BE2C (cell line): ENCODE measurements around the gene GRK4.

ENCODE experiments used
- DNase-seq: peaks from one replicate; pipeline ENCODE4 v3.0.0-alpha.2; 2020
- H3K27me3 ChIP-seq: fragments of 250-450 bp; sonication (Bioruptor Pico); 2 replicates; pipeline ENCODE4 v1.5.1; 2020; ENCODE audit warnings: mild to moderate bottlenecking
- H3K36me3 ChIP-seq: fragments of 250-450 bp; sonication (Bioruptor Pico); 2 replicates; pipeline ENCODE4 v1.5.1; 2020; ENCODE audit warnings: mild to moderate bottlenecking
- H3K4me1 ChIP-seq: fragments of 250-450 bp; sonication (Bioruptor Pico); 2 replicates; pipeline ENCODE4 v1.5.1; 2020
- H3K4me3 ChIP-seq: 2 replicates; pipeline ENCODE4 v1.5.1; 2011; ENCODE audit warnings: low read depth, low read length
- H3K9me3 ChIP-seq: fragments of 250-450 bp; sonication (Bioruptor Pico); 2 replicates; pipeline ENCODE4 v1.5.1; 2020
- TF ChIP-seq, protein P1 (sequence below): IDR thresholded peaks from 2 replicates; pipeline ENCODE4 v1.5.1; 2012; ENCODE audit warnings: mild to moderate bottlenecking, low read depth, low read length

Gene GRK4

DNA sequence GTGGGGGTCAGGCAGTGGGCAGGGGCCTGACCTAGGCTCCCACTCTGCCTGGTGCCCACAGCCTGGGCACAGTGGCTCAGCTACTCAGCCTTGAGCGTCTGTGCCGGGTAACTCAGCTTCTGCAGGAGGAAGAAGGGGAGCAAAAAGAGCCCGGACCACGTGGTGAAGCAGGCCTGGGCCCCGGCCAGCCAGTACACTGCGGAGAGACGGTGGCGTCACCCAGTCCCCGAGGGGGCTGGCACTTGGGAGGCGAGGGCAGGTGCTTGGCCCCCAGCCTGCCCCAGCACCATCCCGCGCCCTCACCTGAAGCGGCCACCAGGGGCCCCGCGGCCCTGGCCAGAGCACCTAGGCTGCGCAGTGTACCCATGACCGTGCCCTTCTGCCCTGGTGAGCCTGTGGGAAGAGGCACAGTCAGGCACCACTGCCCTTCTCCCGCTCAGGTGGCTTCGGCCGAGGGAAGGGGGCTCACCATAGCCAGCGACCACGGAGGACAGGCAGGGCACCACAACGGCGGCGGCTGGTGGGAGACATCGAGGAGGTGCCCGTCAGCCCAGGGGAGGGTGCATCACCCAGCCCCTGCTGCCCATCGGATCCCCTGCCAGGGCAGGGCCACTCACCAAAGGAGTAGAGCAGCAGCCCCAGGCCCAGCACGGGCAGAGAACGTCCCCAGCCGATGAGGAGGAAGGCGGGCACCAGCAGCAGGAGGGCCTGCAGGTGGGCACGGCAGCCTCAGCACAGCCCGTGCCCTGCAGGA lies 32.4 kb upstream of the GRK4 start:
- Histone ChIP-seq H3K9me3 (no peaks in the 10 kb centered on the region), H3K27me3 (no peaks in the 10 kb centered on the region), H3K4me3 (no peak overlapping the region), H3K36me3 (peaks cover 42% of the 10 kb centered on the region), H3K4me1 (peaks cover 4% of the 10 kb centered on the region)
- TF ChIP-seq, protein P1, sequence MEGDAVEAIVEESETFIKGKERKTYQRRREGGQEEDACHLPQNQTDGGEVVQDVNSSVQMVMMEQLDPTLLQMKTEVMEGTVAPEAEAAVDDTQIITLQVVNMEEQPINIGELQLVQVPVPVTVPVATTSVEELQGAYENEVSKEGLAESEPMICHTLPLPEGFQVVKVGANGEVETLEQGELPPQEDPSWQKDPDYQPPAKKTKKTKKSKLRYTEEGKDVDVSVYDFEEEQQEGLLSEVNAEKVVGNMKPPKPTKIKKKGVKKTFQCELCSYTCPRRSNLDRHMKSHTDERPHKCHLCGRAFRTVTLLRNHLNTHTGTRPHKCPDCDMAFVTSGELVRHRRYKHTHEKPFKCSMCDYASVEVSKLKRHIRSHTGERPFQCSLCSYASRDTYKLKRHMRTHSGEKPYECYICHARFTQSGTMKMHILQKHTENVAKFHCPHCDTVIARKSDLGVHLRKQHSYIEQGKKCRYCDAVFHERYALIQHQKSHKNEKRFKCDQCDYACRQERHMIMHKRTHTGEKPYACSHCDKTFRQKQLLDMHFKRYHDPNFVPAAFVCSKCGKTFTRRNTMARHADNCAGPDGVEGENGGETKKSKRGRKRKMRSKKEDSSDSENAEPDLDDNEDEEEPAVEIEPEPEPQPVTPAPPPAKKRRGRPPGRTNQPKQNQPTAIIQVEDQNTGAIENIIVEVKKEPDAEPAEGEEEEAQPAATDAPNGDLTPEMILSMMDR, result peak; percentile 29
- DNase-seq, result no peak

DNA sequence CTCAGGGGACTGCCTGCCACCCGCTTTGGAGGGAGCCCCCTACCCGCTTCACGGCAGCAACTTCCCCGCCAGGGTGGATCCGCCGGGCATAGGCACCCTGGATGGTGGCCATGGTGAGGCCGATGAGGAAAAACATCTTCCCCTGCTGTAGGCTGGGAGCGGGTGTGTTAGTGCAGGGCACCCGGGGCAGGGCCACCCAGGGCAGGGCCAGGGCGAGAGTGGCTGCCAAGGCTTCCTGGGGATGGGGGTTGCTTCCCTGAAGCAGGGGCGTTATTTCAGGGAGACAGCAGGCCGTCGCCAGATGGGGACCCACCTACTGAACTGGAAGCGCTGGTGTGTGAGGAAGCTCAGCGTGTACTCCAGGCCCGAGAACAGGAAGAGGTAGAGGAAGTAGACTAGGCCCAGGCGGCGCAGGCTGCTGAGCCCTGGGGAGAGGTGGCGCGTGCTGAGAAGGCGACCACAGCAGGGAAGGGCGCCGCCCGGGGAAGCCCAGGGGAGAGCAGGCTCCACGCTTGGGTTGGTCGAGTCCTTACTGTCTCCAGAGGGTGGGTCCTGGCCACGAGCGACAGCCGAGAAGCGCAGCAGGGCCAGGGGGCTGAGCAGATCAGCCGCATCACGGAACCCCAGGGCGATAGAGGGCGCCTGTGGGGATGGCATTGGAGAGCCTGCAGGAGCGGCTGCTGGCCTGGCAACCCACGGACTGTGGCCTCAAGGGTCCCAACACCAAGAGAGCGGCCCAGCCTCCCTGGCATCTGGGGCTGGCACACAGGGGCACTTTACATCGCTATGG lies 31.7 kb upstream of the GRK4 start:
- Histone ChIP-seq H3K4me1 (peaks cover 10% of the 10 kb centered on the region), H3K36me3 (peaks cover 37% of the 10 kb centered on the region), H3K27me3 (no peaks in the 10 kb centered on the region), H3K9me3 (no peaks in the 10 kb centered on the region), H3K4me3 (no peak overlapping the region)
- TF ChIP-seq, protein P1, result no peak
- no peak for DNase-seq

DNA sequence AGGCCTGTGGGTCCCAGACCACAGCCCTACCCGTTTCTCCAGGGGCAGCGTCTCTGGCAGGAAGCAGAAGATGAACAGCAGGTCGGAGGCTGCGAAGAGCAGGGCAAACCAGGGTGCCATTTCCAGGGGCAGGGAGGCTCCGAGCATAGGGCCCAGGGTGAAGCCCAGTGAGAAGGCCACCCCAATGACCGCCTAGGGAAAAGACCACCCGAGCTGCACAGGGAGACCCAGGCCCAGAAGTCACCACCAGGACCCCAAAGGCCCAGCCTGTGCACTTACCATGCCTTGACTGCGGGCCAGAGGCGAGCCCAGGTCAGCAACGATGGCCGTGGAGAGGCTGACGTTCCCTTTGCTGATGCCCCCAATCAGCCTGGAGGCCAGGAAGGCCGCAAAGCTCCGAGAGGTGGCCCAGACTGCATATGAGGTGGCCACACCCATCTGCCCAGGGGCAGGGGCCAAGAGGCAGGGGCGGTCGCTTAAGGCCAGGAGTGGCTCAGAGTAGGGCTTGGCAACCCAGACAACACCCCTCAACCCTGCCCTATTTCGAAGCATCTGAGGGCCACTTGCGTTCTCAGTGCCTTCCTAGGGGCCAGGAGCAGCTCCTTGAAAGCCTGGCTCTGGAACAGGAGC lies 30.9 kb upstream of the GRK4 start:
- Histone ChIP-seq H3K36me3 (peaks cover 40% of the 10 kb centered on the region), H3K4me3 (no peak overlapping the region), H3K4me1 (peaks cover 16% of the 10 kb centered on the region), H3K27me3 (no peaks in the 10 kb centered on the region), H3K9me3 (no peaks in the 10 kb centered on the region)
- DNase-seq, result no peak
- TF ChIP-seq, protein P1, result no peak

DNA sequence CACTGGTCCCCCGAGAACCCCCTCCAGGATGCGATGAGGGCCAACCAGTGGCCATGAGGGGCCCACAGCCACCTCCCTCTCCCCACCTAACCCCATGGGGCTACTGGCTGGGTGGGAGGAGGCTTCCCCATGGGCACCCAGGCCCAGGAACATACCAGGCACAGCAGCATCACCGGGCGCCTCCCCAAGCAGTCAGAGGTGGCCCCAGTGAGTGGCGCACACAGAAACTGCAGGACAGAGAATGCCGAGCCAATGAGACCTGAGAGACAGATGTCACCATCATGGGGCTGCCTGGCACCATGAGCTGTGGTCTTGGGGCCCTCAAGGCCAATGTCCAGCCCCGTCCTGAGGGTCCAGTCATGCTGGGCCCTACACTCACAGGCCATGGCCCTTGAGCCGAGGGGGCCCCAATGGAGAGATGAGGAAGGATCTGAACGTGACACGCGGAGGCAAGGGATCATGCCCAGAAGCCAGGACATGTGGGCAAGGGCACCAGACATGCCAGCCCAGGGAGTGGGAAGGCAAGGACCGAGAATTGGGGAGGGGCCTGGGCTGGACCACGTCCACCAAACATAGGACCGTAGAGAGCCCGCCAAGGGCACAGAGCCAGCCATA lies 30.3 kb upstream of the GRK4 start:
- Histone ChIP-seq H3K36me3 (peaks cover 47% of the 10 kb centered on the region), H3K4me3 (peak overlapping the region; percentile 64), H3K4me1 (peaks cover 22% of the 10 kb centered on the region), H3K27me3 (no peaks in the 10 kb centered on the region), H3K9me3 (no peaks in the 10 kb centered on the region)
- TF ChIP-seq, protein P1, result no peak
- no peak for DNase-seq

DNA sequence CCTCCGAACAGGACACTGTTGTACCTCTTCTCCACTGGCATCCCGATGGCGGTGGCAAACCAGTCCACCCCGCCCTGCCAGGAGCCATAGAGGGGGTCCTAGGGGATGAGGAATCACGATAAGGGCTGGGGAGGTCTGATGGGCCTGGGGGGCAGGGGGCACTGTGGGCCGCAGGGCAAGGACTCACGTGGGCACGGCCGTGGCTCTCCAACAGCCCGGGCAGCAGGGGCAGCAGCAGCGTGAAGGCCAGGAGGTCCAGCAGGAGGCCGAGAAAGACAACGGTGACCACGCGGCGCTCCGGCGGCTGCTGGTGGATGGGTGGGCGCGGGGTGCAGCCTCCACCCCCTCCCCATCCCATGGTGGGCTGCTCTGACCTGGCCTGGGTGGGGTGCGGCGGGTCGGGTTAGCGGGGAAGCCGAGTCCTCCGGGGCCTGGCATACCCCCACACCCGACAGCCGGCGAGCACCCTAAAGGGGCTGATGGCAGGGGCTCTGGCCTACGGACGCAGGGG lies 29.8 kb upstream of the GRK4 start:
- Histone ChIP-seq H3K27me3 (no peaks in the 10 kb centered on the region), H3K9me3 (no peaks in the 10 kb centered on the region), H3K36me3 (peaks cover 50% of the 10 kb centered on the region), H3K4me3 (peak overlapping the region; percentile 64), H3K4me1 (peaks cover 23% of the 10 kb centered on the region)
- no peak for DNase-seq
- TF ChIP-seq, protein P1, result no peak
